Panc1 (cell line): ENCODE results near the gene STK11IP. TPM values are rescaled to one million over a fixed set of nuclear protein-coding genes. Genes with fewer than 3 reads are reported as not detected.

Source experiments
- ATAC-seq: fragments of 200-7000 bp; cut with Tn5 transposase; 2 replicates; pipeline ENCODE4 v1.9.1; 2020; ENCODE audit warnings: mild to moderate bottlenecking, moderate library complexity
- BruUV-seq: library from RNA; stranded (reverse); fragments of 400-500 nt; replicated peaks from 2 replicates; lab custom pipeline; 2021; lab: Mats Ljungman, UMichigan
- CTCF ChIA-PET: fragments of 300-600 bp; sonication (Branson Sonifier 250); formaldehyde crosslinking; loops from one replicate; lab custom pipeline; 2022; ENCODE audit warnings: antibody characterized with exemption; lab: Charles Lee
- POLR2A ChIA-PET: fragments of 300-600 bp; sonication (Branson Sonifier 250); formaldehyde crosslinking; loops from one replicate; lab custom pipeline; 2022; ENCODE audit warnings: antibody characterized with exemption; lab: Charles Lee
- DNase-seq: peaks from one replicate; pipeline ENCODE4 v3.0.0-alpha.2; 2010; ENCODE audit warnings: low read depth, low spot score
- H3K27ac ChIP-seq: 2 replicates; pipeline ENCODE4 v1.5.1; 2011; ENCODE audit warnings: mild to moderate bottlenecking, low read length, inconsistent platforms
- H3K27me3 ChIP-seq: fragments of 200-500 bp; sonication (Bioruptor generic); 2 replicates; pipeline ENCODE4 v1.6.0; 2014; ENCODE audit warnings: low read length, inconsistent platforms; ENCODE audit not compliant: control insufficient read depth, insufficient read depth
- H3K36me3 ChIP-seq: fragments of 200-500 bp; sonication (Bioruptor generic); 2 replicates; pipeline ENCODE4 v1.5.1; 2014; ENCODE audit warnings: inconsistent platforms, mild to moderate bottlenecking, low read length, moderate library complexity; ENCODE audit not compliant: control insufficient read depth, insufficient read depth
- H3K4me1 ChIP-seq: 2 replicates; pipeline ENCODE4 v1.5.1; 2011; ENCODE audit warnings: inconsistent platforms, mild to moderate bottlenecking, low read length, moderate library complexity; ENCODE audit not compliant: control insufficient read depth, insufficient read depth
- H3K4me3 ChIP-seq, 2 experiments: 2 replicates each; pipeline ENCODE4 v1.5.1; 2011 to 2012; ENCODE audit warnings: low read depth in 2 of 2, low read length in 2 of 2, mild to moderate bottlenecking in 2 of 2, inconsistent platforms in 1 of 2, moderate library complexity in 1 of 2
- H3K9me3 ChIP-seq: fragments of 200-500 bp; sonication (Bioruptor generic); 2 replicates; pipeline ENCODE4 v1.5.1; 2014; ENCODE audit warnings: low read depth, mild to moderate bottlenecking, inconsistent platforms, low read length, moderate library complexity; ENCODE audit not compliant: control insufficient read depth, insufficient read depth
- CTCF ChIP-seq: fragments of 450-650 bp; IDR thresholded peaks from 2 replicates; pipeline ENCODE4 v1.5.1; 2017; ENCODE audit warnings: mild to moderate bottlenecking
- POLR2AphosphoS5 ChIP-seq: IDR thresholded peaks from 2 replicates; pipeline ENCODE4 v1.6.1; 2012; ENCODE audit warnings: mild to moderate bottlenecking, low read depth, low read length, moderate library complexity
- REST ChIP-seq, 2 experiments: IDR thresholded peaks; 2 replicates each; pipeline ENCODE4 v1.6.1; 2011 to 2012; ENCODE audit warnings: low read depth in 2 of 2, control low read depth in 1 of 2, low read length in 1 of 2, mild to moderate bottlenecking in 1 of 2, moderate library complexity in 1 of 2; ENCODE audit not compliant: insufficient read depth in 1 of 2
- SIN3A ChIP-seq: IDR thresholded peaks from 2 replicates; pipeline ENCODE4 v1.6.1; 2012; ENCODE audit warnings: low read depth, mild to moderate bottlenecking, low read length, moderate library complexity, borderline replicate concordance; ENCODE audit not compliant: insufficient read depth
- TCF7L2 ChIP-seq: IDR thresholded peaks from 2 replicates; pipeline ENCODE4 v1.6.1; 2011; ENCODE audit warnings: mild to moderate bottlenecking, low read depth, low read length, inconsistent platforms
- in situ Hi-C: cut with HindIII; loops from 2 replicates; pipeline ENCODE4 v1.10.0; 2016; ENCODE audit warnings: low sequenced_read_pairs, low pct_unique_long_range_greater_than_20kb
- intact Hi-C: fragments of 100-400 bp; cut with micrococcal nuclease; formaldehyde crosslinking; loops from one replicate; pipeline ENCODE4 v1.10.0; 2022; ENCODE audit not compliant: unreplicated experiment
- total RNA-seq: library from RNA; stranded (reverse); gene quantifications from one replicate; pipeline ENCODE4 v1.2.1, GENCODE V29; 2021; ENCODE audit not compliant: unreplicated experiment

STK11IP gene
- total RNA-seq, 1 experiment from 2014 or later, result 48.2 TPM

DNA sequence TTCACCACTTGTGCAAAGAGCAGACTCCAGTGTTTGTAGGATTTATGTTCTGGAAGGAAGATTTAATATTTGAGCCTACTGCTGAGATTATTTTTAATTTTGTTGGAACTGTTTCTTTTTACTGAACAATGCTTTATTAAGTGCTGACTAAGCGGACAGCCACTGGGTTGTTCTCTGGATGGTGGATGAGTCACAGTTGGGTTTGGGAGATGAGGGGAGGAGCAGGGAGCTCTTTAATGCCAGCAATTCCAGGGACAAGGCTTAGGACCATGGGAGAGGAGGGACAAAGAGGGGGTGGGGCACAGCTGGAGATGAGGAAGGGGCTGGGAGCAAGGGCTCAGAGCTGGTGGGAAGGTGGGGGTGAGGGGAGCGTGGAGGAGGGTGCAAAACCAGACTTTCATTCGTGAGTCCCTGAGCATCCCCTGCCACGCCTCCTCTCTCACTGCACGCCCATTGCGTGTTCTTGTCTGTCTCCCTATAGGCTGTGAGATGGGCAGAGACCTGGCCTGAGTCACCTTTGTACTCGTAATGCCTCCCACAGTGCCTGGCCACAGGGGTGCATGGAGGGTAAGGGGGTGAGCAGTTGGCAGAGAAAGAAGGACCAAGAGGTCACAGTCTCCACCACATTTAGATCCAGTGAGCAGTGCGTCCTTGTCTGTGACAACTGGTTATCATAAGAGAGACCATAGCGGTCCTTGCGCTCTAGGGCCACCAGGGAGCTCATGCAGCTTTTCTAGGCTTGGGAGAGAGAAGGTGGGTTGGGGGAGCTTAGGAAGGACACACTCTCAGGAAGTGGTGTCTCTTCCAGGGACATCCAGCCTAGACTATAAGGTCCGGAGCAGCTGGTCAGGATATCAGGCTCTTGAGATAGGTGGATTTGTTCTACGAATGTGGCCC lies 48.2 kb downstream of the STK11IP start:
- POLR2A ChIA-PET, result no interaction called here
- Histone ChIP-seq H3K27ac (no peak overlapping the region), H3K4me1 (no peaks in the 10 kb centered on the region; the same call in 1 of the 2 replicates), H3K4me3 (no peak overlapping the region), H3K9me3 (no peaks in the 10 kb centered on the region), H3K27me3 (peaks cover 8% of the 10 kb centered on the region), H3K36me3 (no peaks in the 10 kb centered on the region)
- BruUV-seq, result no TSS peak
- CTCF ChIA-PET, result interaction anchor here (0.5 to 1.5 kb wide), 2 partner anchors 104 to 1357 kb away, joined by 4 to 12 read pairs; no protein-coding TSS in a partner anchor
- intact Hi-C loops (no loop called here), in situ Hi-C loops (no loop called here)
- DNase-seq, result no peak
- TF ChIP-seq REST (IDR thresholded peaks at IDR 0.05; ENCODE audit: insufficient read depth in 1 of 2, low read depth in 2 of 2, low read length in 1 of 2) (no peak), SIN3A (no peak), CTCF (no peak), POLR2AphosphoS5 (no peak), TCF7L2 (no peak)
- ATAC-seq, result no peak

DNA sequence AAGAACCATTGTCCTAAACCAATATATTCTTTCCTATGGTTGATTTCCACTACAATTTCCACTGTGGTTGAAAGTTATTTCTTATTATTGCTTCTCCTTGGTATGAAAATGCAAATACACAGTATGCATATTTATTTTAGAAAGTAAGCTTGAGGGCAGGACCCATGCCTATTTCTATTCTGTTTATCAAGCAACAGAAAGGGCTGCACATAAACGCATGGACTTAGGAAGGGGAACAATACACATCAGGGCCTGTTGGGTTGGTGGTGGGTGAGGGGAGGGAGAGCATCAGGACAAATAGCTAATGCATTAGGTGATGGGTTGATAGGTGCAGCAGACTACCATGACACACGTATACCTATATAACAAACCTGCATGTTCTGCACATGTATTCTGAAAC lies 50.5 kb downstream of the STK11IP start:
- no peak for DNase-seq
- Histone ChIP-seq H3K36me3 (no peaks in the 10 kb centered on the region), H3K4me3 (no peak overlapping the region), H3K27ac (no peak overlapping the region), H3K27me3 (peaks cover 11% of the 10 kb centered on the region), H3K9me3 (no peaks in the 10 kb centered on the region), H3K4me1 (no peaks in the 10 kb centered on the region)
- no peak for ATAC-seq
- no TSS peak for BruUV-seq
- in situ Hi-C loops, result no loop called here
- no peak for TF ChIP-seq REST (IDR thresholded peaks at IDR 0.05; ENCODE audit: insufficient read depth in 1 of 2, low read depth in 2 of 2, low read length in 1 of 2)
- no peak for TF ChIP-seq POLR2AphosphoS5
- TF ChIP-seq SIN3A, result no peak
- TF ChIP-seq CTCF, result no peak
- intact Hi-C loops, result no loop called here
- CTCF ChIA-PET, result no interaction called here
- POLR2A ChIA-PET, result no interaction called here
